AG04450 (cell line): ENCODE results near the gene GPR85. TPM values are rescaled to one million over a fixed set of nuclear protein-coding genes. Genes with fewer than 3 reads are reported as not detected.
"Not testable (repeated sequence)": the region's sequence is repeated elsewhere in the genome, so short reads cannot be mapped to it uniquely, and the experiment has no call there.

Experiments used
- CTCF ChIA-PET: fragments of 300-600, 350-600 bp; formaldehyde crosslinking; extraction: SDS; loops from one replicate; lab custom pipeline; 2022; ENCODE audit warnings: antibody characterized with exemption, inconsistent platforms; lab: Charles Lee
- POLR2A ChIA-PET: fragments of 350-600 bp; formaldehyde crosslinking; extraction: SDS; loops from one replicate; lab custom pipeline; 2021; ENCODE audit warnings: antibody characterized with exemption, inconsistent platforms; lab: Yijun Ruan, JAX
- DNase-seq: peaks from one replicate; pipeline ENCODE4 v3.0.0-alpha.2; 2011; ENCODE audit warnings: low read depth, low spot score
- H3K27ac ChIP-seq: one replicate; pipeline ENCODE4 v1.5.1; 2012; ENCODE audit warnings: low read depth, low read length, control low read depth
- H3K27me3 ChIP-seq: one replicate; pipeline ENCODE4 v1.6.0; 2012; ENCODE audit warnings: low read length; ENCODE audit not compliant: control insufficient read depth, insufficient read depth
- H3K4me3 ChIP-seq: 2 replicates; pipeline ENCODE4 v1.5.1; 2011; ENCODE audit warnings: mild to moderate bottlenecking, low read depth, low read length, control low read depth
- H3K9me3 ChIP-seq: 2 replicates; pipeline ENCODE4 v1.5.1; 2012; ENCODE audit warnings: low read length; ENCODE audit not compliant: control insufficient read depth, insufficient read depth
- polyA plus RNA-seq: library from polyadenylated mRNA; depleted of rRNA; stranded (reverse); fragments of >200 nt; gene quantifications from 2 replicates; pipeline ENCODE4 v1.2.3, GENCODE V29; 2011
- TF ChIP-seq, protein P1 (sequence below): IDR thresholded peaks from 2 replicates; pipeline ENCODE4 v1.5.1; 2011; ENCODE audit warnings: low read depth, low read length, control low read depth, inconsistent platforms

The GPR85 gene
- polyA plus RNA-seq, 1 experiment, result 6.6 TPM

DNA sequence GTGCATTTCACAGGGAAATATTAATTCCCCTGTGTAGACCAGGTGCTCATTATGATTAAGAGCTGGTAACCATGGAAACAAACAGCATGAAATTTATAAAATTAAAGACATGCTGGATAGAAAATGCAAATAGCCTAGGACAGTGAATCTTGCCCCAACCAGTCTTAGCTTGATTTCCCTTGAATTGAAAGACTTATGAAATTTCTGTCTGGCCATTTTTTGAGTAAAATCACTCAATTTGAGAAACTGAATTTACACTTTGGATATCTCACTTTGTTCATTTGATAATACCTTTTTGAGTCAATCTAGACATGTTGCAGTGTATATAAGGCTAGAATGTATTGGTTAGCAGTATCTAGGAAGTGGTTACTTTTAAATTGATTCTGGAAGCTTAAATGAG lies 36.1 kb upstream of the GPR85 start:
- H3K9me3 ChIP-seq, result no peaks in the 10 kb centered on the region
- TF ChIP-seq, protein P1, sequence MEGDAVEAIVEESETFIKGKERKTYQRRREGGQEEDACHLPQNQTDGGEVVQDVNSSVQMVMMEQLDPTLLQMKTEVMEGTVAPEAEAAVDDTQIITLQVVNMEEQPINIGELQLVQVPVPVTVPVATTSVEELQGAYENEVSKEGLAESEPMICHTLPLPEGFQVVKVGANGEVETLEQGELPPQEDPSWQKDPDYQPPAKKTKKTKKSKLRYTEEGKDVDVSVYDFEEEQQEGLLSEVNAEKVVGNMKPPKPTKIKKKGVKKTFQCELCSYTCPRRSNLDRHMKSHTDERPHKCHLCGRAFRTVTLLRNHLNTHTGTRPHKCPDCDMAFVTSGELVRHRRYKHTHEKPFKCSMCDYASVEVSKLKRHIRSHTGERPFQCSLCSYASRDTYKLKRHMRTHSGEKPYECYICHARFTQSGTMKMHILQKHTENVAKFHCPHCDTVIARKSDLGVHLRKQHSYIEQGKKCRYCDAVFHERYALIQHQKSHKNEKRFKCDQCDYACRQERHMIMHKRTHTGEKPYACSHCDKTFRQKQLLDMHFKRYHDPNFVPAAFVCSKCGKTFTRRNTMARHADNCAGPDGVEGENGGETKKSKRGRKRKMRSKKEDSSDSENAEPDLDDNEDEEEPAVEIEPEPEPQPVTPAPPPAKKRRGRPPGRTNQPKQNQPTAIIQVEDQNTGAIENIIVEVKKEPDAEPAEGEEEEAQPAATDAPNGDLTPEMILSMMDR, result no peak
- no peak overlapping the region for H3K4me3 ChIP-seq
- CTCF ChIA-PET, result no interaction called here
- DNase-seq, result no peak
- H3K27me3 ChIP-seq, result no peaks in the 10 kb centered on the region
- no peak overlapping the region for H3K27ac ChIP-seq
- POLR2A ChIA-PET, result no interaction called here

DNA sequence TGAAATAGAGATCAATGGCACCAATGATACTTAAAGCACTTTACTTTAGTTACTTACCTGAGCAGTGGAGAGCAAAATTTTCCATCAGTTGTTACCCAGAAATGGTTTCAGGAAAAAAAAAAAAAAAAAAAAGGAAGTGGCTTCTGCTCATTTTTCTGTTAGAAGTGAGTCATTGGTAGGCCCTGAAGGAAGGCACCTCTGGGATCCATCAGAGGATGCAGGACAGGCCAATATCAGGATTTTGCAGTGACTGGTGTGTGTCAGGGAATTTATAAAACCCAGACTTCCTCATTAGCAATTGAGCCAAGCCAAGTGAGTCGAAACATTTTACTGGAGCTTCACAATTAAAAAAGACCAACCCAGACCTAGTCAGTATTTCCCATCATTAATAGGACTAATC lies 34.0 kb upstream of the GPR85 start:
- TF ChIP-seq, protein P1, result no peak
- ChIA-PET POLR2A (no interaction called here), CTCF (no interaction called here)
- no peak overlapping the region for H3K4me3 ChIP-seq
- H3K9me3 ChIP-seq, result no peaks in the 10 kb centered on the region
- H3K27me3 ChIP-seq, result no peaks in the 10 kb centered on the region
- no peak overlapping the region for H3K27ac ChIP-seq
- DNase-seq, result no peak

DNA sequence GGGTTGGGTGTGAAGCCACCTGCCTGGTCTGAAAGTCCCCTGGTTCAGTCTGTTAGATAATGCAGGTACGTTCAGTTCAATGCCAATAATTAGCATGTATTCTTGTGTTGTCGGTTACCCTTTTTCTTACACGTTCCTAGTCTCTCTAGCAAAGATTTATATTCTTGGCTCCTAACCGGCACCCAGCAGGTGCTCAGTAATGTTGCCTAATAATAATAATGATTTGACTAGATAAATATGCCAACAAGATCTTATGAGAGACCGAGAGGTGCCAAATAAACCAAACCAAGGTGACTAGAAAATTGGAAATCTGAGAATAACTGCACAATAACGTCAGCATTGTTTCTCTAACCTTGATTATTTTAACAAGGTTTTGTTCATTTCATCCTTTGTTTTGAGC lies 32.8 kb upstream of the GPR85 start:
- ChIA-PET POLR2A (no interaction called here), CTCF (interaction anchor here (0.9 kb wide), 1 partner anchor 39 kb away, joined by 3 read pairs; no protein-coding TSS in a partner anchor)
- TF ChIP-seq, protein P1, result no peak

DNA sequence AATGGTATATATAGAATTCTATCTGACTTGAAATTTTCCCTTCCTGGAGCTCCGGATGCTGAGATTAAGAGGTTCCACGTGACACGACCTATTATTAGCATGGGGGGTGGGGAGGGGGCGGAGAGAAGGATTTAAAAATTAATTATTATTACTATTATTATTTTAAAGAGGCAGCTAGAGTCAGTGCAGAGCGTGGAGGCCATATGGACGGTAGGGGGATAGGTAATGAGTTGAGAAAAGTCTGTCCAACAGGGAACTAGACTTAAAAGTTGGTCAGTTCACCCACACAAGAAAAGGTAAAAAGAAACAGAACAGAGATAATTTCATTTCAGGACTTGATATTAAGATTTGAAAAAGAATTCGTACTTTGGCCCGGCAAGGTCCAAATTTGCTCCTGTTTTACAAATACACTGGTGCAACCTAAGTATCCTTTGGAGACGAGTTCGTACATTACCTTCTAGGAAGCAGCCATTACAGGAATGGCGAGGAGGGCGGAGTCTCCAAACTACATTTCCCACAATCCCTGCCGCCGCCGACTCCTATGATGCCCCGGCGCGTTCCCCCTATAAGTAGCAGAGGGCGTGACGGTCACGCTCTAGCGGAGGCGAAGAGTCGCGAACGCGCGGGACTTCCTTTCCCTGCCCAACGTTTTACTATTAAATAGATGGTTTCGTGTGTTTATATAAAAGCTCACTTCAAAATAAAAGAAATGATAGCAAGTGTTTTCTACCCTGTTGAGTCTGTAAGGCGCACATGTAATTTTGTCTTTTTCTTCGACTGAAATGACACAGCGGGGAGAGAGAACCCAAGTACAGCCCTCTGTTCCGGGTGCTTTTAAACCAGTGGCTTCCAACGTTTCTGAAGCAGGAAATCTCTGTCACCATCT lies 31.7 kb upstream of the GPR85 start, which contains the start of gene SMIM30:
Gene SMIM30 (minus strand): TSS at position 481 of the 886 bp plus-strand sequence. CDS start 976 bp downstream, outside the sequence.
- ChIA-PET POLR2A (interaction anchor here (0.7 kb wide), 3 partner anchors 179 to 1288 kb away, joined by 4 to 8 read pairs (median 8); partner anchors contain the start of gene IFRD1), CTCF (interaction anchor here (0.6 to 0.7 kb wide), 6 partner anchors 10 to 568 kb away, joined by 3 to 13 read pairs (median 6); no protein-coding TSS in a partner anchor)
- TF ChIP-seq, protein P1, result no peak

More for the DNA sequence above, 32.8 kb upstream of the GPR85 start:
- no peak overlapping the region for H3K4me3 ChIP-seq
- no peak for DNase-seq
- H3K27me3 ChIP-seq, result no peaks in the 10 kb centered on the region
- H3K27ac ChIP-seq, result no peak overlapping the region
- no peaks in the 10 kb centered on the region for H3K9me3 ChIP-seq

DNA sequence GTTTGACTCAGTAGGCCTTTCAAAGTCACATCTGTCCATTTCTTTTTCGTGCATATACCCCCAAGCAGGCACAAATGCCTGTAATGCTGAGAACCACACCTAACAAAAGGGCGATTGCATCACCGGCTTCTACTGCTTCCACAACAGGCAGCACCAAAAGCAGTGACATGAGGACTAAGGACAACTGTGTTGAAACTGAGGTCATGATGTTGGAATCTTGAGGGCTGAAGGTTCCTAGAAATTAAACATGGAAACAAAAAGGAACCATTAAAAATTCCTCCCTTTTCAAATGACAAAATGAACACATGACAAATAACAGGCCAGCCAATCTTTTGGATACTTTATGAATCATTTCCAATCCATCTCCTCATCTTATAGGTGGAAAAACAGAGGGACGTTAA lies 30.7 kb upstream of the GPR85 start:
- not testable (repeated sequence) for H3K27ac ChIP-seq

More for the DNA sequence above, 31.7 kb upstream of the GPR85 start, which contains the start of gene SMIM30:
- no peaks in the 10 kb centered on the region for H3K9me3 ChIP-seq
- no peaks in the 10 kb centered on the region for H3K27me3 ChIP-seq
- peak within 1 kb of the TSS; percentile 74 for H3K4me3 ChIP-seq
- no peak within 1 kb of the TSS for H3K27ac ChIP-seq
- DNase-seq, result peak; percentile 64

More for the DNA sequence above, 30.7 kb upstream of the GPR85 start:
- not testable (repeated sequence) for H3K27me3 ChIP-seq, H3K9me3 ChIP-seq, DNase-seq
- ChIA-PET POLR2A (interaction anchor here (0.7 kb wide), 3 partner anchors 178 to 1287 kb away, joined by 4 to 8 read pairs (median 8); partner anchors contain the start of gene IFRD1), CTCF (interaction anchor here (0.6 to 0.7 kb wide), 4 partner anchors 24 to 567 kb away, joined by 3 to 13 read pairs (median 8); no protein-coding TSS in a partner anchor)
- peak overlapping the region; percentile 74 for H3K4me3 ChIP-seq
